Measurements from ENCODE around the gene NCCRP1. TPM values are rescaled to one million over a fixed set of nuclear protein-coding genes. Genes with fewer than 3 reads are reported as not detected.

The NCCRP1 gene
- total RNA-seq, 1 donor = not detected

DNA sequence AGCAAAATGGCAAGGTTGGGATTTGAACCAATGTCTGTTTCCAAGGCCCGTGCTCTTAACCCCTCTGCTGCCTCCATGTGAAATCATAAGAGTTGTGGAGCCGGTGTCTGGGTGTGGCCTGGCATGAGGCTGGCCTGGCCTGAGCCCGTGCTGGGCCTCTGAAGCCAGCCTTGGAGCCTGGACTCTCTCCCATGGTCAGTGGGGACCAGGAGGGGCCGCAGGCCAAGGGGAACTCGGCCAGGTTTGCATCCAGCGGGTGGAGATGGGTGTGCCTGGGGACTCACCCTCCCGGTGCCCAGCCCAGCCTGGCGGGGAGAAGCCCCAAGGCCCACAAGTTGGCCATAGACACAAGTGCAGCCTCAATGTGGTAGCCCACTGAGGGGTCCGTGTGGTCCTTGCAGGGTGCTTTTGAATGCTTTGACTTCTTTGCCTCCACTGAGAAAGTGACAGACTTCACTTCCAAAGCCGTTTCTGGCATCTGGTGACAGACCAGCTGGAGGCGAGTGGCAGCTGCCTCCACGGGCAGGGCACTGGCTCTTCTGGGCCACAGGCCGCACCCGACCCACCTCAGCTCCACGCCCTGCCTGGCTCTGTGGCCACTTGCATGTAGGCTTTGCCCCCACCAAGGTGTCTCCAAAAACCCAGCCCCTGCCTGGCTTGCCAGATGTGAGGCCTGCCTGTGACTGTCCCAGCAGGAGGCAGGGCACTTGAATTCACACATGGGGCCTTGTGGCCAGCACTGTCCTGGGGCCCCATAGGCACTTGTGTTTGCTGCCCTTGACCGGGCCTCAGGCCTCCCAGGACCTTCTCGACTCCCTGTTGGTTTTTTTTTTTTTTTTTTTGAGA lies 26.2 kb upstream of the NCCRP1 start:
- H3K4me3 ChIP-seq (ENCODE audit: low read depth, low read length) = no peak overlapping the region
- TF ChIP-seq, protein P1, sequence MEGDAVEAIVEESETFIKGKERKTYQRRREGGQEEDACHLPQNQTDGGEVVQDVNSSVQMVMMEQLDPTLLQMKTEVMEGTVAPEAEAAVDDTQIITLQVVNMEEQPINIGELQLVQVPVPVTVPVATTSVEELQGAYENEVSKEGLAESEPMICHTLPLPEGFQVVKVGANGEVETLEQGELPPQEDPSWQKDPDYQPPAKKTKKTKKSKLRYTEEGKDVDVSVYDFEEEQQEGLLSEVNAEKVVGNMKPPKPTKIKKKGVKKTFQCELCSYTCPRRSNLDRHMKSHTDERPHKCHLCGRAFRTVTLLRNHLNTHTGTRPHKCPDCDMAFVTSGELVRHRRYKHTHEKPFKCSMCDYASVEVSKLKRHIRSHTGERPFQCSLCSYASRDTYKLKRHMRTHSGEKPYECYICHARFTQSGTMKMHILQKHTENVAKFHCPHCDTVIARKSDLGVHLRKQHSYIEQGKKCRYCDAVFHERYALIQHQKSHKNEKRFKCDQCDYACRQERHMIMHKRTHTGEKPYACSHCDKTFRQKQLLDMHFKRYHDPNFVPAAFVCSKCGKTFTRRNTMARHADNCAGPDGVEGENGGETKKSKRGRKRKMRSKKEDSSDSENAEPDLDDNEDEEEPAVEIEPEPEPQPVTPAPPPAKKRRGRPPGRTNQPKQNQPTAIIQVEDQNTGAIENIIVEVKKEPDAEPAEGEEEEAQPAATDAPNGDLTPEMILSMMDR (IDR thresholded peaks at IDR 0.05; ENCODE audit: insufficient read depth, low read length) = no peak
- DNase-seq (ENCODE audit: low read depth) = peak; percentile 16

DNA sequence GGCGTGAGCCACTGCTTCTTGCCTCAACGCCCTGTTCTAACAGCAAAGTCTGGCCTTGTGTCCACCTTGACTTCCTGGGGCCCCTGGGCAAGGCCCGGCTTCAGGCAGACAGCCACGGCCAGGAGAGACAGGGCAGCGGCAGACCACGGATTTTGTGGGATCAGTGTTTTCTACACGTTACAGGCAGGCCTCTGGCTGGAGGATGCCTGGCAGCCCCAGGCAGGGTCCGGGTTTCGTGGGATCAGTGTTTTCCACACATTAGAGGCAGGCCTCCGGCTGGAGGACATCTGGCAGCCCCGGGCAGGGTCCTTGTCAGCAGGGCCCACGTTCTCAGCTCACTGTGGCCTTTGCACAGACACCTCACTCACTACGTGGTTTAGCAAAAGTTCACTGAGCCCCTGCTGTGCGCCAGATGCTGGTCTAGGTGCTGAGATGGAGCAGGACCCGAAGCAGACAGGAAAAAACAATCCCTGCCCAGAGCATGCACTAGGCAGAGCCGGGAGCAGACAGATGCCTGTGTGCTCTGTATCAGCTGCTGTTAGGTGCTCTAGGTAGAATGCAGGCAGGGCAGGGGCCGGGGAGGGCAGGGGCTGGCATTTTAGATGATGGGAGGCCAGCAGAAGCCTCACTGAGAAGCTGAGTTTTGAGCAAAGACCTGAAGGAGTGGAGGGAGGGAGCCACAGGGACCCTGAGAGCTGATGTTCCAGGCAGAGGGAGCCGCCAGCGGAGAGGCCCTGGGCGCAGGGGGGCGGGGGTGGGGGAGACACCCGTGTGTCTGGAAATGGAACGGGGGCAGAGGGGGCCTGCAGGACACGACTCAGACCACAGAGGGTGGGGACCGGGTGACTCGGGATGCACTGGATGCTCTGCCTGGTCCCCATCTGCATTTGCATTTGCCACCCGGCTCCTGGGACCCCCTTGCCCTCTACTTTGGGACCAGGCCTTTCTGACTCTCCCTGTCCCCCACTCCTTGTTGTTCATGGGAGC lies 25.0 kb upstream of the NCCRP1 start:
- no peak for DNase-seq (ENCODE audit: low read depth)
- H3K4me3 ChIP-seq (ENCODE audit: low read depth, low read length) = no peak overlapping the region
- TF ChIP-seq, protein P1 (IDR thresholded peaks at IDR 0.05; ENCODE audit: insufficient read depth, low read length) = no peak

DNA sequence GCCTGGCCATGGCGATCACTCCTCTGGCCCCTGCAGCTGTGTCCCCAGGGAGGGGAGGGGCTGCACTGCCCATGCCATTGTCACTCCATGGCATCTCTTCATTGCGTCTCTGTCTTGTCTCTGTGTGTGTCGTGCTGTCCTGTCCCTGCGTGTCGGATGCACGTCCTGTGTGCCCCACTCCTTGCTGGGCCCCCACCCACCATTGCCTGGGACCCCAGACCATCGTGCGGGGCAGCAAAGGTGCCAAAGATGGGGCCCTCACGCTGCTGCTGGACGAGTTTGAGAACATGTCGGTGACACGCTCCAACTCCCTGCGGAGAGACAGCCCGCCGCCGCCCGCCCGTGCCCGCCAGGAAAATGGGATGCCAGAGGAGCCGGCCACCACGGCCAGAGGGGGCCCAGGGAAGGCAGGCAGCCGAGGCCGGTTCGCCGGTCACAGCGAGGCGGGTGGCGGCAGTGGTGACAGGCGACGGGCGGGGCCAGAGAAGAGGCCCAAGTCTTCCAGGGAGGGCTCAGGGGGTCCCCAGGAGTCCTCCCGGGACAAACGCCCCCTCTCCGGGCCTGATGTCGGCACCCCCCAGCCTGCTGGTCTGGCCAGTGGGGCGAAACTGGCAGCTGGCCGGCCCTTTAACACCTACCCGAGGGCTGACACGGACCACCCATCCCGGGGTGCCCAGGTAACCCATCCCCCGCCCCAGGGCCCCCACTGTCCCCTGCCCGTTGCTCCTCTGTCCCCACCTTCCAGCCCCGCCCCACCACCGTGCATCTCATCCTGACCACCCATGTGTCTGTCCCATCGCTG lies 23.9 kb upstream of the NCCRP1 start:
- no peak for DNase-seq (ENCODE audit: low read depth)
- TF ChIP-seq, protein P1 (IDR thresholded peaks at IDR 0.05; ENCODE audit: insufficient read depth, low read length) = no peak
- H3K4me3 ChIP-seq (ENCODE audit: low read depth, low read length) = no peak overlapping the region

DNA sequence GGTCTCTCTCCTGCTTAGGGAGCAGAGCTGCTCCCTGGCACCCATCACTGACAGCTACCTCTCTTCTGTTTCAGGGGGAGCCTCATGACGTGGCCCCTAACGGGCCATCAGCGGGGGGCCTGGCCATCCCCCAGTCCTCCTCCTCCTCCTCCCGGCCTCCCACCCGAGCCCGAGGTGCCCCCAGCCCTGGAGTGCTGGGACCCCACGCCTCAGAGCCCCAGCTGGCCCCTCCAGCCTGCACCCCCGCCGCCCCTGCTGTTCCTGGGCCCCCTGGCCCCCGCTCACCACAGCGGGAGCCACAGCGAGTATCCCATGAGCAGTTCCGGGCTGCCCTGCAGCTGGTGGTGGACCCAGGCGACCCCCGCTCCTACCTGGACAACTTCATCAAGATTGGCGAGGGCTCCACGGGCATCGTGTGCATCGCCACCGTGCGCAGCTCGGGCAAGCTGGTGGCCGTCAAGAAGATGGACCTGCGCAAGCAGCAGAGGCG lies 23.2 kb upstream of the NCCRP1 start:
- no peak overlapping the region for H3K4me3 ChIP-seq (ENCODE audit: low read depth, low read length)
- TF ChIP-seq, protein P1 (IDR thresholded peaks at IDR 0.05; ENCODE audit: insufficient read depth, low read length) = no peak
- DNase-seq (ENCODE audit: low read depth) = no peak

DNA sequence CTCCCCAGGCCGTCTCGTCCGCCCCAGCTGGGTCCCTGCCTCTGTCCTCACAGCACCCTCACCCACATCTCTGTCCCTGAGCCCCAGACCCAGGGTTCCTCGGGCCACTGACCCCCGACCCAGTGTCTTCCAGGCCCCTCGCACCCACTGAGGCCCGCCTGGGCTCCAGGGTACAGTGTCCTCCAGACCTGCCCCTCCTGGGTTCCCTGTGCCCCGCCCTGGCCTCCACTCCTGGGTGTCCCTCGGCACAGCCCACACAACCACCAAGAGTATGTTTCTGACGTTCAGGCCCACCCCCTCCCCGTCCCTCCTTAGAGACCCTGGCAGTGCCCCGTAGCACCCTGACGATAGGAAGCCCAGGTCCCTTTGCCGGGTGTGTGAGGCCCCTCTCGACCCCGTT lies 22.6 kb upstream of the NCCRP1 start:
- no peak for DNase-seq (ENCODE audit: low read depth)
- H3K4me3 ChIP-seq (ENCODE audit: low read depth, low read length) = no peak overlapping the region
- TF ChIP-seq, protein P1 (IDR thresholded peaks at IDR 0.05; ENCODE audit: insufficient read depth, low read length) = no peak
